HepG2 (cell line): Measurements from ENCODE around the gene SIRT7. TPM values are rescaled to one million over a fixed set of nuclear protein-coding genes. Genes with fewer than 3 reads are reported as not detected.
A peak's percentile ranks its signal among the peaks of the same experiment; 100 is the strongest.

ENCODE experiments used
- ARNTL ChIP-seq: sonication (generic); formaldehyde crosslinking; IDR thresholded peaks from 2 replicates; pipeline ENCODE4 v1.4.0; 2020; ENCODE audit warnings: mild to moderate bottlenecking, missing genetic modification reagents
- ATRX ChIP-seq: sonication (generic); formaldehyde crosslinking; IDR thresholded peaks from 2 replicates; pipeline ENCODE4 v1.4.0; 2020; ENCODE audit warnings: missing genetic modification reagents, borderline replicate concordance
- HNRNPH1 ChIP-seq: fragments of 200-400 bp; formaldehyde crosslinking; optimal IDR thresholded peaks from 2 replicates; pipeline ENCODE3; 2017; ENCODE audit warnings: mild to moderate bottlenecking, low read depth, low read length
- KAT2B ChIP-seq: fragments of 150-350 bp; IDR thresholded peaks from 2 replicates; pipeline ENCODE4 v1.6.1; 2014; ENCODE audit warnings: low read depth, low read length, borderline replicate concordance
- MED1 ChIP-seq: sonication (generic); formaldehyde crosslinking; IDR thresholded peaks from 2 replicates; pipeline ENCODE4 v1.4.0; 2020; ENCODE audit warnings: missing genetic modification reagents
- MXD4 ChIP-seq: IDR thresholded peaks from 2 replicates; pipeline ENCODE4 v1.6.1; 2016; ENCODE audit warnings: mild to moderate bottlenecking, missing biosample characterization, missing genetic modification reagents
- NFYC ChIP-seq: IDR thresholded peaks from 2 replicates; pipeline ENCODE4 v1.6.1; 2016; ENCODE audit warnings: missing genetic modification reagents, missing compliant biosample characterization
- ZNF136 ChIP-seq: sonication (generic); formaldehyde crosslinking; IDR thresholded peaks from 2 replicates; pipeline ENCODE4 v1.8.1; 2022; ENCODE audit warnings: low read depth, mild to moderate bottlenecking, moderate library complexity, missing genetic modification reagents
- ZNF225 ChIP-seq: sonication (generic); formaldehyde crosslinking; IDR thresholded peaks from 2 replicates; pipeline ENCODE4 v1.4.0; 2020; ENCODE audit warnings: mild to moderate bottlenecking, missing genetic modification reagents
- ZNF382 ChIP-seq: sonication (generic); formaldehyde crosslinking; IDR thresholded peaks from 2 replicates; pipeline ENCODE4 v1.5.0; 2020; ENCODE audit warnings: missing genetic modification reagents, mild to moderate bottlenecking, borderline replicate concordance
- ZNF674 ChIP-seq: sonication (generic); formaldehyde crosslinking; IDR thresholded peaks from 2 replicates; pipeline ENCODE4 v1.5.0; 2020; ENCODE audit warnings: low read depth, mild to moderate bottlenecking, missing genetic modification reagents
- ZNF782 ChIP-seq: sonication (generic); formaldehyde crosslinking; IDR thresholded peaks from 2 replicates; pipeline ENCODE4 v1.4.0; 2020; ENCODE audit warnings: missing genetic modification reagents, mild to moderate bottlenecking, borderline replicate concordance
- polyA plus RNA-seq, 8 experiments: library from polyadenylated mRNA; depleted of rRNA in 3 of 8; stranded (reverse) in 7 of 8; unstranded in 1 of 8; fragments of >200 nt; fragmentation: Illumina TruSeq in 4 of 8; extraction: Trizol in 4 of 8; gene quantifications; 2 replicates each; pipeline versions ENCODE4 v1.2.1 to v1.2.3, GENCODE V29; 2011 to 2016; ENCODE audit warnings: low read depth in 4 of 8, missing spikeins in 1 of 8, mixed read lengths in 1 of 8; ENCODE audit not compliant: insufficient read depth in 1 of 8
- total RNA-seq, 5 experiments: library from RNA; depleted of rRNA; stranded (reverse); fragments of >200 nt; fragmentation: Illumina TruSeq; extraction: Trizol; gene quantifications; 2 replicates each; pipeline ENCODE4 v1.2.3, GENCODE V29; 2016; ENCODE audit warnings: low read depth in 1 of 5
- TF ChIP-seq, protein P1 (sequence below): sonication (generic); formaldehyde crosslinking; IDR thresholded peaks from 2 replicates; pipeline ENCODE4 v1.5.0; 2020; ENCODE audit warnings: mild to moderate bottlenecking, missing genetic modification reagents
- TF ChIP-seq, protein P2 (sequence below): sonication (generic); formaldehyde crosslinking; IDR thresholded peaks from 2 replicates; pipeline ENCODE4 v1.4.0; 2020; ENCODE audit warnings: mild to moderate bottlenecking, missing genetic modification reagents
- TF ChIP-seq, protein P3 (sequence below): sonication (generic); formaldehyde crosslinking; IDR thresholded peaks from 2 replicates; pipeline ENCODE4; 2020; ENCODE audit warnings: missing genetic modification reagents, mild to moderate bottlenecking, borderline replicate concordance
- TF ChIP-seq, protein P4 (sequence below): sonication (generic); formaldehyde crosslinking; IDR thresholded peaks from 2 replicates; pipeline ENCODE4 v1.5.1; 2020; ENCODE audit warnings: mild to moderate bottlenecking, missing genetic modification reagents
- TF ChIP-seq, protein P5 (sequence below): sonication (generic); formaldehyde crosslinking; IDR thresholded peaks from 2 replicates; pipeline ENCODE4 v1.4.0; 2020; ENCODE audit warnings: mild to moderate bottlenecking, missing genetic modification reagents

The SIRT7 gene
- total and polyA plus RNA-seq, 2 of the 13 experiments (the other 11 are each of a cell fraction or from before 2014, with no cell fraction given) = 8.3 to 24.8 TPM

DNA sequence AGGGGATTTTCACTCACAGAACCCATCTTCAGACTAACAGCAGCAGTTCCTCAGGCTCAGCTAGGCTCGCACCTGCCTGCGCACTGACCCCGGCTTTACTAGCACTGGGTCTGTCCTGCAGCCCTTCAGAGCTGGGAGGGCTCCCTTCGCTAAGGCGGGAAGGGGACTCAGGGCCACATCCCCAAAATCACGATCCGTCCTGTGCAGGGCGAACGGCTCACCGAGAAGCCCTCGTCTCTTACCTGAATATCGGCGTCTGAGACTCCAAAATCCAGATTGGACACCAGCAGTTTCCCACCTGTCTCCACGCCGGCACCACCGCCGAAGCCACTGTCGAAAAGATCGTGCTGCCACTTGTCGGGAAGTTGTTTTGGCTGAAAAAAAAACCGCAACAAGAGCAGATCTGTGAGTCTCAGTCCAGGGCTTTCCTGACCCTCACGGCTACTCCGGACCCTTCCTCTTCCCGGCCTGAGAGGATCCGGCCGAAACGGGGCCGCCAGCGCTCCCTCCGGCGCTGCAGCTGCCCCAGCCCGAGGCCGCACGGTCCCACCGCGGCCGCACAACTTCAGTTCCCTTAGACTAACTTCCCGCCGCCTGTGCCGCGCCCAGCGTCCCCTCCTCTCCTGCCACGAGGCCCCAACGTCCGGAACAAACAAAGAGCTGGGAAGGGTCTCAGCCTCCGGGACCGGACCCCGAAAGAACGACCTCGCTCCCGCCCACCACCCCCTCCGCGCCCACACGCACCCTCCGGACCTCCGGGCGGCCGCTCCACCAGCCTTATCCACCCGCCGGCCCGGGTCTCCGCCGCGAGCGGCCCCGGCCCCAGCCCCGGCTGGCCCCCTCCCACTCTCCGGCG, 27.3 kb downstream of the SIRT7 start (continued):
- TF ChIP-seq, protein P1, sequence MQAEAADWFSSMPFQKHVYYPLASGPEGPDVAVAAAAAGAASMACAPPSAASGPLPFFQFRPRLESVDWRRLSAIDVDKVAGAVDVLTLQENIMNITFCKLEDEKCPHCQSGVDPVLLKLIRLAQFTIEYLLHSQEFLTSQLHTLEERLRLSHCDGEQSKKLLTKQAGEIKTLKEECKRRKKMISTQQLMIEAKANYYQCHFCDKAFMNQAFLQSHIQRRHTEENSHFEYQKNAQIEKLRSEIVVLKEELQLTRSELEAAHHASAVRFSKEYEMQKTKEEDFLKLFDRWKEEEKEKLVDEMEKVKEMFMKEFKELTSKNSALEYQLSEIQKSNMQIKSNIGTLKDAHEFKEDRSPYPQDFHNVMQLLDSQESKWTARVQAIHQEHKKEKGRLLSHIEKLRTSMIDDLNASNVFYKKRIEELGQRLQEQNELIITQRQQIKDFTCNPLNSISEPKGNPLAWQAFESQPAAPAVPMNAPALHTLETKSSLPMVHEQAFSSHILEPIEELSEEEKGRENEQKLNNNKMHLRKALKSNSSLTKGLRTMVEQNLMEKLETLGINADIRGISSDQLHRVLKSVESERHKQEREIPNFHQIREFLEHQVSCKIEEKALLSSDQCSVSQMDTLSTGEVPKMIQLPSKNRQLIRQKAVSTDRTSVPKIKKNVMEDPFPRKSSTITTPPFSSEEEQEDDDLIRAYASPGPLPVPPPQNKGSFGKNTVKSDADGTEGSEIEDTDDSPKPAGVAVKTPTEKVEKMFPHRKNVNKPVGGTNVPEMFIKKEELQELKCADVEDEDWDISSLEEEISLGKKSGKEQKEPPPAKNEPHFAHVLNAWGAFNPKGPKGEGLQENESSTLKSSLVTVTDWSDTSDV = no peak
- TF ChIP-seq ATRX (CRISPR knock-in tag) (no peak), ARNTL (CRISPR knock-in tag) (no peak), NFYC (CRISPR knock-in tag) (no peak), ZNF225 (CRISPR knock-in tag) (peak; percentile 27; the same call in 1 of the 2 replicates), KAT2B (no peak), ZNF136 (CRISPR knock-in tag) (no peak), MXD4 (CRISPR knock-in tag) (no peak), ZNF782 (CRISPR knock-in tag) (0 out of 2 replicates have a peak, but pooled peaks have one; percentile 37), HNRNPH1 (no peak), MED1 (no peak), ZNF674 (CRISPR knock-in tag) (no peak), ZNF382 (CRISPR knock-in tag) (no peak)
- TF ChIP-seq, protein P2, sequence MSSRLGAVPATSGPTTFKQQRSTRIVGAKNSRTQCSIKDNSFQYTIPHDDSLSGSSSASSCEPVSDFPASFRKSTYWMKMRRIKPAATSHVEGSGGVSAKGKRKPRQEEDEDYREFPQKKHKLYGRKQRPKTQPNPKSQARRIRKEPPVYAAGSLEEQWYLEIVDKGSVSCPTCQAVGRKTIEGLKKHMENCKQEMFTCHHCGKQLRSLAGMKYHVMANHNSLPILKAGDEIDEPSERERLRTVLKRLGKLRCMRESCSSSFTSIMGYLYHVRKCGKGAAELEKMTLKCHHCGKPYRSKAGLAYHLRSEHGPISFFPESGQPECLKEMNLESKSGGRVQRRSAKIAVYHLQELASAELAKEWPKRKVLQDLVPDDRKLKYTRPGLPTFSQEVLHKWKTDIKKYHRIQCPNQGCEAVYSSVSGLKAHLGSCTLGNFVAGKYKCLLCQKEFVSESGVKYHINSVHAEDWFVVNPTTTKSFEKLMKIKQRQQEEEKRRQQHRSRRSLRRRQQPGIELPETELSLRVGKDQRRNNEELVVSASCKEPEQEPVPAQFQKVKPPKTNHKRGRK (CRISPR knock-in tag) = no peak
- TF ChIP-seq, protein P3, sequence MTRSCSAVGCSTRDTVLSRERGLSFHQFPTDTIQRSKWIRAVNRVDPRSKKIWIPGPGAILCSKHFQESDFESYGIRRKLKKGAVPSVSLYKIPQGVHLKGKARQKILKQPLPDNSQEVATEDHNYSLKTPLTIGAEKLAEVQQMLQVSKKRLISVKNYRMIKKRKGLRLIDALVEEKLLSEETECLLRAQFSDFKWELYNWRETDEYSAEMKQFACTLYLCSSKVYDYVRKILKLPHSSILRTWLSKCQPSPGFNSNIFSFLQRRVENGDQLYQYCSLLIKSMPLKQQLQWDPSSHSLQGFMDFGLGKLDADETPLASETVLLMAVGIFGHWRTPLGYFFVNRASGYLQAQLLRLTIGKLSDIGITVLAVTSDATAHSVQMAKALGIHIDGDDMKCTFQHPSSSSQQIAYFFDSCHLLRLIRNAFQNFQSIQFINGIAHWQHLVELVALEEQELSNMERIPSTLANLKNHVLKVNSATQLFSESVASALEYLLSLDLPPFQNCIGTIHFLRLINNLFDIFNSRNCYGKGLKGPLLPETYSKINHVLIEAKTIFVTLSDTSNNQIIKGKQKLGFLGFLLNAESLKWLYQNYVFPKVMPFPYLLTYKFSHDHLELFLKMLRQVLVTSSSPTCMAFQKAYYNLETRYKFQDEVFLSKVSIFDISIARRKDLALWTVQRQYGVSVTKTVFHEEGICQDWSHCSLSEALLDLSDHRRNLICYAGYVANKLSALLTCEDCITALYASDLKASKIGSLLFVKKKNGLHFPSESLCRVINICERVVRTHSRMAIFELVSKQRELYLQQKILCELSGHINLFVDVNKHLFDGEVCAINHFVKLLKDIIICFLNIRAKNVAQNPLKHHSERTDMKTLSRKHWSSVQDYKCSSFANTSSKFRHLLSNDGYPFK = no peak
- TF ChIP-seq, protein P4, sequence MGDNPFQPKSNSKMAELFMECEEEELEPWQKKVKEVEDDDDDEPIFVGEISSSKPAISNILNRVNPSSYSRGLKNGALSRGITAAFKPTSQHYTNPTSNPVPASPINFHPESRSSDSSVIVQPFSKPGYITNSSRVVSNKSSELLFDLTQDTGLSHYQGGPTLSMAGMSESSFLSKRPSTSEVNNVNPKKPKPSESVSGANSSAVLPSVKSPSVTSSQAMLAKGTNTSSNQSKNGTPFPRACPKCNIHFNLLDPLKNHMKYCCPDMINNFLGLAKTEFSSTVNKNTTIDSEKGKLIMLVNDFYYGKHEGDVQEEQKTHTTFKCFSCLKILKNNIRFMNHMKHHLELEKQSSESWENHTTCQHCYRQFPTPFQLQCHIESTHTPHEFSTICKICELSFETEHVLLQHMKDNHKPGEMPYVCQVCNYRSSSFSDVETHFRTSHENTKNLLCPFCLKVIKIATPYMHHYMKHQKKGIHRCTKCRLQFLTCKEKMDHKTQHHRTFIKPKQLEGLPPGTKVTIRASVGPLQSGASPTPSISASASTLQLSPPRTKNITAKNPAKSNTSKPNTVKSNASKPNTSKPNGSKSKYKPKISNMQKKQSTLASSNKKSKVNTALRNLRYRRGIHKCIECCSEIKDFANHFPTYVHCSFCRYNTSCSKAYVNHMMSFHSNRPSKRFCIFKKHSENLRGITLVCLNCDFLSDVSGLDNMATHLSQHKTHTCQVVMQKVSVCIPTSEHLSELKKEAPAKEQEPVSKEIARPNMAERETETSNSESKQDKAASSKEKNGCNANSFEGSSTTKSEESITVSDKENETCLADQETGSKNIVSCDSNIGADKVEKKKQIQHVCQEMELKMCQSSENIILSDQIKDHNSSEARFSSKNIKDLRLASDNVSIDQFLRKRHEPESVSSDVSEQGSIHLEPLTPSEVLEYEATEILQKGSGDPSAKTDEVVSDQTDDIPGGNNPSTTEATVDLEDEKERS (CRISPR knock-in tag) = peak; percentile 55; the same call in 1 of the 2 replicates
- TF ChIP-seq, protein P5, sequence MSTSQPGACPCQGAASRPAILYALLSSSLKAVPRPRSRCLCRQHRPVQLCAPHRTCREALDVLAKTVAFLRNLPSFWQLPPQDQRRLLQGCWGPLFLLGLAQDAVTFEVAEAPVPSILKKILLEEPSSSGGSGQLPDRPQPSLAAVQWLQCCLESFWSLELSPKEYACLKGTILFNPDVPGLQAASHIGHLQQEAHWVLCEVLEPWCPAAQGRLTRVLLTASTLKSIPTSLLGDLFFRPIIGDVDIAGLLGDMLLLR (CRISPR knock-in tag) = no peak
